WTC11 (cell line): Measurements from ENCODE around the gene CHPT1. TPM values are rescaled to one million over a fixed set of nuclear protein-coding genes. Genes with fewer than 3 reads are reported as not detected.

Experiments used
- ATAC-seq: fragments of 200-7000 bp; cut with Tn5 transposase; 2 replicates; pipeline ENCODE4 v1.10.0; 2021; ENCODE audit warnings: mild to moderate bottlenecking, moderate library complexity
- CTCF ChIA-PET: fragments of 300-600 bp; sonication (Branson Sonifier 250); formaldehyde crosslinking; loops from one replicate; lab custom pipeline; 2021; ENCODE audit warnings: antibody characterized with exemption; lab: Charles Lee
- POLR2A ChIA-PET: fragments of 350-600 bp; sonication (Branson Sonifier 250); formaldehyde crosslinking; loops from one replicate; lab custom pipeline; 2021; ENCODE audit warnings: antibody characterized with exemption; lab: Charles Lee
- DNase-seq: peaks from one replicate; pipeline ENCODE4 v3.0.0; 2021; ENCODE audit warnings: low spot score
- H3K27ac Mint-ChIP-seq: 2 replicates; pipeline ENCODE4 v1.8.0; 2021; ENCODE audit warnings: mixed read lengths
- H3K27me3 Mint-ChIP-seq: 2 replicates; pipeline ENCODE4 v1.8.0; 2021; ENCODE audit warnings: low read depth, mild to moderate bottlenecking, moderate library complexity, mixed read lengths
- H3K36me3 Mint-ChIP-seq: 2 replicates; pipeline ENCODE4 v1.8.0; 2021; ENCODE audit warnings: mixed read lengths
- H3K4me1 Mint-ChIP-seq: 2 replicates; pipeline ENCODE4 v1.8.0; 2022; ENCODE audit warnings: mixed read lengths
- H3K4me3 Mint-ChIP-seq: 2 replicates; pipeline ENCODE4 v1.8.0; 2021; ENCODE audit warnings: mild to moderate bottlenecking, moderate library complexity, mixed read lengths
- H3K9me3 Mint-ChIP-seq: 2 replicates; pipeline ENCODE4 v1.8.0; 2021; ENCODE audit warnings: mixed read lengths
- CREM ChIP-seq: sonication (generic); formaldehyde crosslinking; IDR thresholded peaks from 2 replicates; pipeline ENCODE4 v1.8.1; 2022; ENCODE audit warnings: mild to moderate bottlenecking, missing genetic modification reagents, moderate library complexity
- EMX1 ChIP-seq: fragments of 250-450 bp; sonication (Bioruptor Pico); IDR thresholded peaks from 2 replicates; pipeline ENCODE4 v1.8.0; 2021; ENCODE audit warnings: mild to moderate bottlenecking
- FOXP1 ChIP-seq: sonication (generic); formaldehyde crosslinking; IDR thresholded peaks from 2 replicates; pipeline ENCODE4 v1.8.0; 2022; ENCODE audit warnings: missing genetic modification reagents, mild to moderate bottlenecking, moderate library complexity, borderline replicate concordance
- JUN ChIP-seq: sonication (generic); formaldehyde crosslinking; IDR thresholded peaks from 2 replicates; pipeline ENCODE4 v1.8.0; 2023; ENCODE audit warnings: mild to moderate bottlenecking, missing genetic modification reagents
- NFATC4 ChIP-seq: fragments of 250-450 bp; sonication (Bioruptor Pico); IDR thresholded peaks from 2 replicates; pipeline ENCODE4 v1.9.0; 2021; ENCODE audit warnings: mild to moderate bottlenecking
- NR1H2 ChIP-seq: sonication (generic); formaldehyde crosslinking; IDR thresholded peaks from 2 replicates; pipeline ENCODE4 v1.9.0; 2021; ENCODE audit warnings: mild to moderate bottlenecking, moderate library complexity, missing genetic modification reagents
- OVOL2 ChIP-seq: fragments of 250-450 bp; sonication (Bioruptor Pico); IDR thresholded peaks from 2 replicates; pipeline ENCODE4 v1.9.0; 2021; ENCODE audit warnings: mild to moderate bottlenecking, borderline replicate concordance
- SP1 ChIP-seq: sonication (generic); formaldehyde crosslinking; conservative IDR thresholded peaks from 2 replicates; pipeline ENCODE4 v1.8.1; 2022; ENCODE audit warnings: missing genetic modification reagents
- TP53 ChIP-seq: sonication (generic); formaldehyde crosslinking; IDR thresholded peaks from 2 replicates; pipeline ENCODE4 v1.8.1; 2023; ENCODE audit warnings: mild to moderate bottlenecking, missing genetic modification reagents
- ZNF317 ChIP-seq: sonication (generic); formaldehyde crosslinking; IDR thresholded peaks from 2 replicates; pipeline ENCODE4 v1.8.1; 2023; ENCODE audit warnings: low read depth, mild to moderate bottlenecking, moderate library complexity, missing genetic modification reagents, borderline replicate concordance
- ZNF671 ChIP-seq: fragments of 250-450 bp; sonication (Bioruptor Pico); IDR thresholded peaks from 2 replicates; pipeline ENCODE4 v1.8.0; 2021; ENCODE audit warnings: mild to moderate bottlenecking
- total RNA-seq: library from RNA; stranded (reverse); gene quantifications from 3 replicates; pipeline ENCODE4 v1.2.3, GENCODE V29; 2021
- TF ChIP-seq, protein P1 (sequence below): fragments of 250-450 bp; sonication (Bioruptor Pico); conservative IDR thresholded peaks from 2 replicates; pipeline ENCODE4 v1.9.0; 2021; ENCODE audit warnings: mild to moderate bottlenecking
- TF ChIP-seq, protein P2 (sequence below): fragments of 250-450 bp; sonication (Bioruptor Pico); IDR thresholded peaks from 2 replicates; pipeline ENCODE4 v1.9.0; 2021; ENCODE audit warnings: mild to moderate bottlenecking
- TF ChIP-seq, protein P3 (sequence below): sonication (generic); formaldehyde crosslinking; IDR thresholded peaks from 2 replicates; pipeline ENCODE4 v1.8.1; 2022; ENCODE audit warnings: low read depth, mild to moderate bottlenecking, moderate library complexity, missing genetic modification reagents, borderline replicate concordance
- TF ChIP-seq, protein P4 (sequence below): sonication (generic); formaldehyde crosslinking; IDR thresholded peaks from 2 replicates; pipeline ENCODE4 v1.8.1; 2023; ENCODE audit warnings: mild to moderate bottlenecking, missing genetic modification reagents, moderate library complexity
- TF ChIP-seq, protein P5 (sequence below): sonication (generic); formaldehyde crosslinking; IDR thresholded peaks from 2 replicates; pipeline ENCODE4 v1.8.0; 2023; ENCODE audit warnings: mild to moderate bottlenecking, missing genetic modification reagents
- TF ChIP-seq, protein P6 (sequence below): fragments of 250-450 bp; sonication (Bioruptor Pico); IDR thresholded peaks from 2 replicates; pipeline ENCODE4 v2.1.2; 2022; ENCODE audit warnings: mild to moderate bottlenecking, moderate library complexity
- TF ChIP-seq, protein P7 (sequence below): sonication (generic); formaldehyde crosslinking; IDR thresholded peaks from 2 replicates; pipeline ENCODE4 v1.8.1; 2022; ENCODE audit warnings: mild to moderate bottlenecking, missing genetic modification reagents, moderate library complexity, borderline replicate concordance
- TF ChIP-seq, protein P8 (sequence below): sonication (generic); formaldehyde crosslinking; IDR thresholded peaks from 2 replicates; pipeline ENCODE4 v1.8.0; 2022; ENCODE audit warnings: mild to moderate bottlenecking, missing genetic modification reagents
- TF ChIP-seq, protein P9 (sequence below): sonication (generic); formaldehyde crosslinking; IDR thresholded peaks from 2 replicates; pipeline ENCODE4 v1.8.1; 2022; ENCODE audit warnings: low read depth, missing genetic modification reagents, borderline replicate concordance

Gene CHPT1
- total RNA-seq, 1 experiment from 2014 or later: 19.1 TPM

DNA sequence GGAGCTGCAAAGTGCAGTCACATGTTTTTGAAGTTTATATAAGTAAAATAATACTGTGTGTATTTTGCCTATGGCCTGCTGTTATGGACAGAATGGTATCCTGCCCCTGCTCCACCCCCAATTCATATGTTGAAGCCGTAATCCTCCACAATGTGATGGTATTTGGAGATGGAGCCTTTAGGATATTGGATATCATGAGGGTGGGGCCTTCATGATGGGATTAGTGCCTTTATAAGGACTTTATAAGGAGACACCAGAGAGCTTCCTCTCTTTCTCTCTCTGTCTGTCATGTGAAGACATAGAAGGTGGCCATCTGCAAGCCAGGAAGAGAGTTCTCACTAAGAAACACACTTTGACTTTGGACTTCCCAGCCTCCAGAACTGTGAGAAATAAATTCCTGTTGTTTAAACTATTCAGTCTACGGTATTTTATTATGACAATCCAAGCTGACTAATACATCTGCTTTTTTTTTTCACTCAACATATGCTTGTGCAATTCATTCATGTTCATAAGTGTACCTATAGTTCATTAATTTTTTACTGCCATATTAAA, 3.1 kb upstream of the CHPT1 start (continued):
- TF ChIP-seq, protein P1, sequence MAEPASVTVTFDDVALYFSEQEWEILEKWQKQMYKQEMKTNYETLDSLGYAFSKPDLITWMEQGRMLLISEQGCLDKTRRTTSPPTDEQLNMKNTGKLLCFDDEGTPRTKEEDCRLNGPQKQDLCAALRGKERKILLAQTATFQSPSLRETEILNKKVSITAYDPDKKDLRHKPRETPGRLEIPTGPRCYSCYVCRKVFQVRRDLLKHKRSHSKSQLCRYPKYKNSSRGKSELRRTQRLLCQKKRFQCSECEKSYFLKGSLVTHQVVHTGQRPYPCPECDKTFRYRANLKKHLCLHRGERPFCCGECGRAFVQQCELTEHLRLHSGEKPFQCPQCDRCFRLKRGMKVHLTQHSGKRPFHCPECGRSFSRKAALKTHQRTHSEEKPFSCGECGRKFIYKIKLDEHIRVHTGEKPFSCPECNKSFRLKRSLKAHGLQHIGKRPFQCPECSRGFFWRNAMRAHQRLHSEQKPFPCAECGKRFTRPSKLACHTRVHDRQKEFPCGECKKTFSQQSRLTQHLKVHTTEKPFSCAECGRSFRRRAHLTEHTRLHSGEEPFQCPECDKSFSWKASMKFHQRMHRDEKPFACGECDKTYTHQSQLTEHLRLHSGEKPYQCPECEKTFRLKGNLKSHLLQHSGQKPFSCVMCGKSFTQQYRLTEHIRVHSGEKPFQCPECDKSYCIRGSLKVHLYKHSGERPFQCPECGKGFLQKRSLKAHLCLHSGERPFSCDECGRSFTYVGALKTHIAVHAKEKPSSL: no peak

DNA sequence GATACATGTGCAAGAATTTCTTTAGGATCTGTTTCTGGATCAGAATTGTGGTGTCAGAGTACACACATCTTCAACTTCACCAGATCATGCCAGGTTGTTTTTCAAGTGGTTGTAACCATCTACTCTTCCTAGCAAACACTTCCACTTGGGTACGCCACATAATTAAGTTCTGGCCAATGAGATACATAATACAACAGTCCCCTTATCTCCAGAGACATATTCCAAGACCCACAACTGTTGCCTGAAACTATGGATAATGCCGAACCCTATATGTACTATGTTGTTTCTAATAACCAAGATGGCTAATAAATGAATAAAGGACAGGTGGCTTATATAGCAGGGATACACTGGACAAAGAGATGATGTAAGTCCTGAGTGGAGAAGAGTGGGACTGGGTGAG, 2.5 kb upstream of the CHPT1 start:
- H3K27me3 Mint-ChIP-seq: peaks cover 23% of the 10 kb centered on the region
- H3K9me3 Mint-ChIP-seq: no peaks in the 10 kb centered on the region
- no peak for DNase-seq
- ChIA-PET CTCF (no interaction called here), POLR2A (no interaction called here)
- peaks cover 21% of the 10 kb centered on the region for H3K4me1 Mint-ChIP-seq
- no peak overlapping the region for H3K4me3 Mint-ChIP-seq
- no peak for ATAC-seq
- no peak overlapping the region for H3K27ac Mint-ChIP-seq
- no peaks in the 10 kb centered on the region for H3K36me3 Mint-ChIP-seq
- no peak for TF ChIP-seq JUN (CRISPR knock-in tag)
- TF ChIP-seq NR1H2 (CRISPR knock-in tag): no peak
- no peak for TF ChIP-seq NFATC4
- TF ChIP-seq SP1 (CRISPR knock-in tag): no peak
- TF ChIP-seq, protein P2, sequence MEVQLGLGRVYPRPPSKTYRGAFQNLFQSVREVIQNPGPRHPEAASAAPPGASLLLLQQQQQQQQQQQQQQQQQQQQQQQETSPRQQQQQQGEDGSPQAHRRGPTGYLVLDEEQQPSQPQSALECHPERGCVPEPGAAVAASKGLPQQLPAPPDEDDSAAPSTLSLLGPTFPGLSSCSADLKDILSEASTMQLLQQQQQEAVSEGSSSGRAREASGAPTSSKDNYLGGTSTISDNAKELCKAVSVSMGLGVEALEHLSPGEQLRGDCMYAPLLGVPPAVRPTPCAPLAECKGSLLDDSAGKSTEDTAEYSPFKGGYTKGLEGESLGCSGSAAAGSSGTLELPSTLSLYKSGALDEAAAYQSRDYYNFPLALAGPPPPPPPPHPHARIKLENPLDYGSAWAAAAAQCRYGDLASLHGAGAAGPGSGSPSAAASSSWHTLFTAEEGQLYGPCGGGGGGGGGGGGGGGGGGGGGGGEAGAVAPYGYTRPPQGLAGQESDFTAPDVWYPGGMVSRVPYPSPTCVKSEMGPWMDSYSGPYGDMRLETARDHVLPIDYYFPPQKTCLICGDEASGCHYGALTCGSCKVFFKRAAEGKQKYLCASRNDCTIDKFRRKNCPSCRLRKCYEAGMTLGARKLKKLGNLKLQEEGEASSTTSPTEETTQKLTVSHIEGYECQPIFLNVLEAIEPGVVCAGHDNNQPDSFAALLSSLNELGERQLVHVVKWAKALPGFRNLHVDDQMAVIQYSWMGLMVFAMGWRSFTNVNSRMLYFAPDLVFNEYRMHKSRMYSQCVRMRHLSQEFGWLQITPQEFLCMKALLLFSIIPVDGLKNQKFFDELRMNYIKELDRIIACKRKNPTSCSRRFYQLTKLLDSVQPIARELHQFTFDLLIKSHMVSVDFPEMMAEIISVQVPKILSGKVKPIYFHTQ: no peak
- TF ChIP-seq, protein P3, sequence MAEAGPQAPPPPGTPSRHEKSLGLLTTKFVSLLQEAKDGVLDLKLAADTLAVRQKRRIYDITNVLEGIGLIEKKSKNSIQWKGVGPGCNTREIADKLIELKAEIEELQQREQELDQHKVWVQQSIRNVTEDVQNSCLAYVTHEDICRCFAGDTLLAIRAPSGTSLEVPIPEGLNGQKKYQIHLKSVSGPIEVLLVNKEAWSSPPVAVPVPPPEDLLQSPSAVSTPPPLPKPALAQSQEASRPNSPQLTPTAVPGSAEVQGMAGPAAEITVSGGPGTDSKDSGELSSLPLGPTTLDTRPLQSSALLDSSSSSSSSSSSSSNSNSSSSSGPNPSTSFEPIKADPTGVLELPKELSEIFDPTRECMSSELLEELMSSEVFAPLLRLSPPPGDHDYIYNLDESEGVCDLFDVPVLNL (CRISPR knock-in tag): no peak
- TF ChIP-seq, protein P4, sequence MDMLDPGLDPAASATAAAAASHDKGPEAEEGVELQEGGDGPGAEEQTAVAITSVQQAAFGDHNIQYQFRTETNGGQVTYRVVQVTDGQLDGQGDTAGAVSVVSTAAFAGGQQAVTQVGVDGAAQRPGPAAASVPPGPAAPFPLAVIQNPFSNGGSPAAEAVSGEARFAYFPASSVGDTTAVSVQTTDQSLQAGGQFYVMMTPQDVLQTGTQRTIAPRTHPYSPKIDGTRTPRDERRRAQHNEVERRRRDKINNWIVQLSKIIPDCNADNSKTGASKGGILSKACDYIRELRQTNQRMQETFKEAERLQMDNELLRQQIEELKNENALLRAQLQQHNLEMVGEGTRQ (CRISPR knock-in tag): no peak
- TF ChIP-seq, protein P5, sequence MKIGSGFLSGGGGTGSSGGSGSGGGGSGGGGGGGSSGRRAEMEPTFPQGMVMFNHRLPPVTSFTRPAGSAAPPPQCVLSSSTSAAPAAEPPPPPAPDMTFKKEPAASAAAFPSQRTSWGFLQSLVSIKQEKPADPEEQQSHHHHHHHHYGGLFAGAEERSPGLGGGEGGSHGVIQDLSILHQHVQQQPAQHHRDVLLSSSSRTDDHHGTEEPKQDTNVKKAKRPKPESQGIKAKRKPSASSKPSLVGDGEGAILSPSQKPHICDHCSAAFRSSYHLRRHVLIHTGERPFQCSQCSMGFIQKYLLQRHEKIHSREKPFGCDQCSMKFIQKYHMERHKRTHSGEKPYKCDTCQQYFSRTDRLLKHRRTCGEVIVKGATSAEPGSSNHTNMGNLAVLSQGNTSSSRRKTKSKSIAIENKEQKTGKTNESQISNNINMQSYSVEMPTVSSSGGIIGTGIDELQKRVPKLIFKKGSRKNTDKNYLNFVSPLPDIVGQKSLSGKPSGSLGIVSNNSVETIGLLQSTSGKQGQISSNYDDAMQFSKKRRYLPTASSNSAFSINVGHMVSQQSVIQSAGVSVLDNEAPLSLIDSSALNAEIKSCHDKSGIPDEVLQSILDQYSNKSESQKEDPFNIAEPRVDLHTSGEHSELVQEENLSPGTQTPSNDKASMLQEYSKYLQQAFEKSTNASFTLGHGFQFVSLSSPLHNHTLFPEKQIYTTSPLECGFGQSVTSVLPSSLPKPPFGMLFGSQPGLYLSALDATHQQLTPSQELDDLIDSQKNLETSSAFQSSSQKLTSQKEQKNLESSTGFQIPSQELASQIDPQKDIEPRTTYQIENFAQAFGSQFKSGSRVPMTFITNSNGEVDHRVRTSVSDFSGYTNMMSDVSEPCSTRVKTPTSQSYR (CRISPR knock-in tag): no peak
- TF ChIP-seq EMX1 (CRISPR knock-in tag): no peak
- TF ChIP-seq, protein P6, sequence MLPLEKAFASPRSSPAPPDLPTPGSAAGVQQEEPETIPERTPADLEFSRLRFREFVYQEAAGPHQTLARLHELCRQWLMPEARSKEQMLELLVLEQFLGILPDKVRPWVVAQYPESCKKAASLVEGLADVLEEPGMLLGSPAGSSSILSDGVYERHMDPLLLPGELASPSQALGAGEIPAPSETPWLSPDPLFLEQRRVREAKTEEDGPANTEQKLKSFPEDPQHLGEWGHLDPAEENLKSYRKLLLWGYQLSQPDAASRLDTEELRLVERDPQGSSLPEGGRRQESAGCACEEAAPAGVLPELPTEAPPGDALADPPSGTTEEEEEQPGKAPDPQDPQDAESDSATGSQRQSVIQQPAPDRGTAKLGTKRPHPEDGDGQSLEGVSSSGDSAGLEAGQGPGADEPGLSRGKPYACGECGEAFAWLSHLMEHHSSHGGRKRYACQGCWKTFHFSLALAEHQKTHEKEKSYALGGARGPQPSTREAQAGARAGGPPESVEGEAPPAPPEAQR: no peak
- TF ChIP-seq FOXP1 (CRISPR knock-in tag): no peak
- no peak for TF ChIP-seq ZNF317 (CRISPR knock-in tag)
- TF ChIP-seq TP53 (CRISPR knock-in tag): no peak
- TF ChIP-seq OVOL2 (CRISPR knock-in tag): no peak
- TF ChIP-seq CREM: no peak
- TF ChIP-seq, protein P7, sequence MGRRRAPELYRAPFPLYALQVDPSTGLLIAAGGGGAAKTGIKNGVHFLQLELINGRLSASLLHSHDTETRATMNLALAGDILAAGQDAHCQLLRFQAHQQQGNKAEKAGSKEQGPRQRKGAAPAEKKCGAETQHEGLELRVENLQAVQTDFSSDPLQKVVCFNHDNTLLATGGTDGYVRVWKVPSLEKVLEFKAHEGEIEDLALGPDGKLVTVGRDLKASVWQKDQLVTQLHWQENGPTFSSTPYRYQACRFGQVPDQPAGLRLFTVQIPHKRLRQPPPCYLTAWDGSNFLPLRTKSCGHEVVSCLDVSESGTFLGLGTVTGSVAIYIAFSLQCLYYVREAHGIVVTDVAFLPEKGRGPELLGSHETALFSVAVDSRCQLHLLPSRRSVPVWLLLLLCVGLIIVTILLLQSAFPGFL: no peak
- TF ChIP-seq, protein P8, sequence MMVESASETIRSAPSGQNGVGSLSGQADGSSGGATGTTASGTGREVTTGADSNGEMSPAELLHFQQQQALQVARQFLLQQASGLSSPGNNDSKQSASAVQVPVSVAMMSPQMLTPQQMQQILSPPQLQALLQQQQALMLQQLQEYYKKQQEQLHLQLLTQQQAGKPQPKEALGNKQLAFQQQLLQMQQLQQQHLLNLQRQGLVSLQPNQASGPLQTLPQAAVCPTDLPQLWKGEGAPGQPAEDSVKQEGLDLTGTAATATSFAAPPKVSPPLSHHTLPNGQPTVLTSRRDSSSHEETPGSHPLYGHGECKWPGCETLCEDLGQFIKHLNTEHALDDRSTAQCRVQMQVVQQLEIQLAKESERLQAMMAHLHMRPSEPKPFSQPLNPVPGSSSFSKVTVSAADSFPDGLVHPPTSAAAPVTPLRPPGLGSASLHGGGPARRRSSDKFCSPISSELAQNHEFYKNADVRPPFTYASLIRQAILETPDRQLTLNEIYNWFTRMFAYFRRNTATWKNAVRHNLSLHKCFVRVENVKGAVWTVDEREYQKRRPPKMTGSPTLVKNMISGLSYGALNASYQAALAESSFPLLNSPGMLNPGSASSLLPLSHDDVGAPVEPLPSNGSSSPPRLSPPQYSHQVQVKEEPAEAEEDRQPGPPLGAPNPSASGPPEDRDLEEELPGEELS (CRISPR knock-in tag): no peak
- TF ChIP-seq, protein P9, sequence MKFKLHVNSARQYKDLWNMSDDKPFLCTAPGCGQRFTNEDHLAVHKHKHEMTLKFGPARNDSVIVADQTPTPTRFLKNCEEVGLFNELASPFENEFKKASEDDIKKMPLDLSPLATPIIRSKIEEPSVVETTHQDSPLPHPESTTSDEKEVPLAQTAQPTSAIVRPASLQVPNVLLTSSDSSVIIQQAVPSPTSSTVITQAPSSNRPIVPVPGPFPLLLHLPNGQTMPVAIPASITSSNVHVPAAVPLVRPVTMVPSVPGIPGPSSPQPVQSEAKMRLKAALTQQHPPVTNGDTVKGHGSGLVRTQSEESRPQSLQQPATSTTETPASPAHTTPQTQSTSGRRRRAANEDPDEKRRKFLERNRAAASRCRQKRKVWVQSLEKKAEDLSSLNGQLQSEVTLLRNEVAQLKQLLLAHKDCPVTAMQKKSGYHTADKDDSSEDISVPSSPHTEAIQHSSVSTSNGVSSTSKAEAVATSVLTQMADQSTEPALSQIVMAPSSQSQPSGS (CRISPR knock-in tag): no peak
- no peak for TF ChIP-seq ZNF671
